Stimulated activated CD4-positive, alpha-beta T cell treated with anti-CD3 and anti-CD28 coated beads, Interleukin-15, amount 100 ng/mL, for 1 hour (primary cell): ENCODE data around the gene PAM.
"Not testable (repeated sequence)": the region's sequence is repeated elsewhere in the genome, so short reads cannot be mapped to it uniquely, and the experiment has no call there.

Source experiments
- DNase-seq, 2 donors: peaks; one replicate each; pipeline ENCODE4 v3.0.0-alpha.2; 2020; ENCODE audit warnings: low read depth in 1 of 2, low spot score in 1 of 2

Gene PAM

DNA sequence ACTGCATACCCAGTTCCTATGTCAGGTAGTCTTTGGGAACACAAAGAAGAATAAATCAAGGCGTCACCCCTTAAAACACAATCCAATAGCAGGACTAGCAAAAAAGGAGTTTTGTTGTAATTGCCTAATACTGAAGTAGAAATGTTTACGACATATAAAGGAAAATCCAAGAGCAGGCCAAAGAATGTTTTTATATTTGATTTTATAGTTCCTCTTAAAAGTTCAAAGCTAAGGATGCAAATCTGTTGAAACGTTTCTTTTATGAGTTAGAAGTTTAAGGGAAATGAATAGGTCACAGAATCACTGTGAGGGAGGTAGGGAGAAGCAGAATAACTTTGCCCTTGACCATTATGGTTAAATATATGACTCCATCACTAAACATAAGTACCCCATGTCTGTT lies 136.1 kb downstream of the PAM start:
- DNase-seq, result no peak

DNA sequence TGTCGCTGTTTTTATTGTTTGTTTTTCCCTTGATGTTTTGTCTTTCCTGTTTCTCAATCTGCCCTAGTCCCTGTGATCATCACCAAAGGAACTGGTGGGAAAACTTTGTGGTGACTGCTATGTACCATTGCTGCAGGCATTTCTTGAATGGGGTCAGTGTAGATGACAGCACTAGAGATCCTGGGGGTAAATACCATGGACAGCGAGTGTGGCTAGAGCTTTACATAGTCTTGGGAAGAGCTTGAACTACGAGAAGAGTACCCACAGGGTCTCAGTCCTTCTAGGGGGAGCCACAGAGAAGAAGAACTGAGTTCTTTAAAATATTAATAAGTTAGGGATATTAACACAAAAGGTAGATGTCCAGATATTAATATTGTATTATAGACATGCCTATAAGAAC lies 138.8 kb downstream of the PAM start:
- DNase-seq, result no peak

DNA sequence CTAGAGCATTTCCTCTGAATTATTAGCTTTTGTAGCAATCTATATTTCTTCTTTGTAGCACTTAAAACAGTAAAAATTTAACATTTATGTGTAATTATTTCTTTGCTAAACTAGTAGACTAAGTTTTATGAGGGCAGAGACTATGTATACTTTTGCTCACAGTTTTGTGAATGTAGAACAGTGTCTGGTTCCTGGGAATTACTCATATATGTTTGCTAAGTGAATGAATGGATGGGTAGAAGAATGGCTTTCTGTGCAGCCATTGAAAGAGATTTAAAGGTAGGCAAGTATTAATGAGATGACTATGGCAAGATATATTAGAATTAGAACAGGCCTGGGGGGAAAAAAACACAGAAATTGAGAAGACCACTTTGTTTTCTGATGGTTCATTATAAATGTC lies 140.1 kb downstream of the PAM start:
- no peak for DNase-seq

DNA sequence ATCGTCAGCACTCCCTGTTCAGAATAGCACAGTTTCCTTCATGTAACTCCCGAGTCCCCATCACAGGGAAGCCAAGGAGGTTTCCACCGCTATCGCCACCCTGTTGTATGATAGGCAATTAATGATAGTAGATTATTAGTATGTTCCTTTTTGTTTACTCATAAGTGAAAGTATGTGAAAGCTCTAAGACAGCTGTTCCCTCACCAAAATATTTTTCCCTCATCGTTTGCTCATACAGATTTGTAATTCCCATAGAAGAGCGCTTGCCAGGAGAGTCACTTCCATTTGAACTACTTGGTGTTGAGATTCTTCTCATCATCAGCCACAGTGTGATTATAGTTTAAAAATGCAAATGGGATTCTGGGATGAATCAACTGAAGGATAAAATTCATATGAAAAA lies 140.9 kb downstream of the PAM start:
- DNase-seq, result no peak

DNA sequence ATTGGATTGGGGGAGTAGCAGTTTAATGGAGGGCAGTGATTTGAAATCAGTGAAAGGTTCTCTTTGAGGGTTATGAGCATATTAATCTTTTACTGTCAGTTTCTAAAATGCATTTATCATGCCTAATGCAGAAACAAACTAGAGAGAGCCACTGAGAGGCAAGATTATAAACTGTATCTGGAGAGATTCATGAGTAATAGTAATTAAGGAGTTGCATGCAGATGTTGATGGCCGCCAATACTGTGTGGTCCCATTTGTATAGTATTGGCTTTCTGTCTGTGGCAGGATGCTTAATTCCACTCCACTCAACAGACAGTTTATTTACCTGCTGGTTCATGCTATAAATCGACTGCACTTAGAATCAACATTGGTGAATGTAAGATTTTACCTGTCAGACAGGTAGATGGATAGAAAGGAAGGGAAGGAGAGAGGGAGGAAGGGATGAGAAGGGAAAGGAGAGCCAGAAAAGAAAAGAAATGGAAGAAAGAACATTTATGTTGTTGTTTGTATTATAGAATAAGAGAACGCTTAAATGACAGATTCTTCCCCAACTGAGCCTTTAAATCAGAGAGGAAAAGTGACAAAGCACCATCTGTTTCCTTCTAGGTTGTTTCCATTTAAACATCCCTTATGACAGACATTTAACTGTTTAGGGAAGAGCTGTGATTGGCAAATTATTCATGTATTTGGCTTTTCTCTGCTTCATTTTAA lies 146.5 kb downstream of the PAM start:
- no peak for DNase-seq

DNA sequence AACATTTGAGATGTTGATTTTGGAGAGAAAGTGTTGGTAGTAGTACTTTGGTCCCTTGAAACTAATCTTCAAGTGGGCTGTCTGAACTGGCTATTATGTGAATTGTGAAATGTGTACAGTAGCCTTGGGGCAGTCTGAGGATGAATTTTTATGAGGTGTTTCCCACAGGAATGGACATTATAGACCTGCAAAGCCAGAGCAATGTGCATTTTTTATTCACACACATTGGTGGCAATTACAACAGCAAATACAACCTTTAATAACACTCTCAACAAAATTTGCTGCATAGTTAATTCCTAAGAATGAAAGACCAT lies 147.0 kb downstream of the PAM start:
- no peak for DNase-seq

DNA sequence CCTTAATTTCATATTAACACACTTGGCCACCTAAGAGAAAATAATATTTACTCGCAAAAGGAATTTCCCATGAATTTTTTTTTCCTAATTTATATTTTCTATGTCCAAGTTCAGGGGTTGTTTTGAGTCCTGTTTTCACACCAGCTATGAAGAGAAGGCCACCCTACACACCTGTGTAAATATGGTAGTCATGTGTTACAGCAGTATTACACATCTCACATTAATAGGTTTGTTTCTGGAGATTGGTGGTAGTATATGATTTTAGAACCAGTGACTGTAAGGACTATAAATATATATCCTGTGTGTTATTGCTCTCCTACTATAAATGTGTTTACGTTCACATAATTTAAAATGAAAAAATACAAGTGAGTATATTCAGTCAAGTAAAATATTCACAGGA lies 147.5 kb downstream of the PAM start:
- DNase-seq, result no peak

DNA sequence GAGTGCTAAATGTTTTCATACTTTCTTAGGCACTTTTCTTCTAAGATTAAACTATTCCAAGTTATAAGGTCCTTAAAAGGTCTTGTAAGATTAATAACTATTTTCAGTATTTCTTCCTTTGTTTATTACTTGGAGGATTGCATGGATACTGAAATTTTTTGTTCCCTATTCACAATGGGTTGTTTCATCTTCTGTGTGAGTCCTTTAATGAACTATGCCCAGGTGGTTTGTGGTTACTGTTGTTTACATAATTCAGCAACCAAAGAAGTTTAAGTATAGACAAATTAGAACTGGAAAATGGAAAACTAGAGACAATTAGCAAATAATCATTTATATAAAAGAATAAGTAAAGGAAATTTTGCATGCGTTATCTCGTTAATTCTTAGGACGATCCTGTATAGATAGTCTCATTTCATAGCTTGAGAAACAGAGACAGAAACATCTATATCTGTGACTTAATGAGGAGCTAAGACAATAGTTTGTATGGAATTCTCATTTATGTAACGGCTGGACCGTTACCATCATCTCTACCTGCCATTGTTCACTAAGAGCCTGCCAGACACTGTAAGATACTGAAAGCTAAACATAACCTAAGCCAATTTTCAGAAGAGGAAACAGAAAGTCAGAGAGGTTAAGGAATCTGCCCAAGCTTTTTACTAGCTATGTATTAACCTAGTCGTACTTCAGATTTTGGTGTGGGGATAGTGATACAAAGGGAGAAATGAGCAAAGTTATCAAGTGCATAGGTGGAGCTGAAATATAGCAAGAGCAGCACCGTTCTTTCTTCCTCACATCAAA lies 148.2 kb downstream of the PAM start:
- DNase-seq, result no peak

DNA sequence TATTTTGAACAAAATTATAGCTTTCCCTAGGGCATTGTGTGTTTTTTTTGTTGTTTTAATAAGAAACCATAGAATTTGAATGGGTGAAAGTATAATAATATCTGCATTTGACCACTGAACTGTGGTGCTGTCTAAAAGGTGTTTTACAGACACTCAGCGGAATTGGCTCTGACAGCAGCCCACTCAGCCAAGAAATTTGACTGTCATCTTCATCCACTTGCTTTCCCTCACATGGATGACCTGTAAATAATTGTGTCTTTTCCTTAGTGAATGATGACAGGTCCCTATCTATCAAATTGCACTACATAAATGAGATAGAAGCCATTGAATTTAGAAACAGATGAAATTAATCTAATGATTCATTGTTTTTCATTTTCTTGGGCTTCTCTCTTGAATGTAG lies 150.0 kb downstream of the PAM start:
- no peak for DNase-seq

DNA sequence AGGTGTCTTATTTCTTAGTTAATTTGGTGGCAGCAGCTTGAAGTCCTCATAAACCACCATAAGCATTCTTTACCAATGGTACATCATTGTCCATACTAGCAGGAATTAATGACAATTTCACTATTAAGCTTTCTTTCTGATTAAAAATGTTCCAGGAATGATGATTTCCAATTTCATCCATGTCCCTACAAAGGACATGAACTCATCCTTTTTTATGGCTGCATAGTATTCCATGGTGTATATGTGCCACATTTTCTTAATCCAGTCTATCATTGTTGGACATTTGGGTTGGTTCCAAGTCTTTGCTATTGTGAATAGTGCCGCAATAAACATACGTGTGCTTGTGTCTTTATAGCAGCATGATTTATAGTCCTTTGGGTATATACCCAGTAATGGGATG lies 152.0 kb downstream of the PAM start:
- DNase-seq, result not testable (repeated sequence)

DNA sequence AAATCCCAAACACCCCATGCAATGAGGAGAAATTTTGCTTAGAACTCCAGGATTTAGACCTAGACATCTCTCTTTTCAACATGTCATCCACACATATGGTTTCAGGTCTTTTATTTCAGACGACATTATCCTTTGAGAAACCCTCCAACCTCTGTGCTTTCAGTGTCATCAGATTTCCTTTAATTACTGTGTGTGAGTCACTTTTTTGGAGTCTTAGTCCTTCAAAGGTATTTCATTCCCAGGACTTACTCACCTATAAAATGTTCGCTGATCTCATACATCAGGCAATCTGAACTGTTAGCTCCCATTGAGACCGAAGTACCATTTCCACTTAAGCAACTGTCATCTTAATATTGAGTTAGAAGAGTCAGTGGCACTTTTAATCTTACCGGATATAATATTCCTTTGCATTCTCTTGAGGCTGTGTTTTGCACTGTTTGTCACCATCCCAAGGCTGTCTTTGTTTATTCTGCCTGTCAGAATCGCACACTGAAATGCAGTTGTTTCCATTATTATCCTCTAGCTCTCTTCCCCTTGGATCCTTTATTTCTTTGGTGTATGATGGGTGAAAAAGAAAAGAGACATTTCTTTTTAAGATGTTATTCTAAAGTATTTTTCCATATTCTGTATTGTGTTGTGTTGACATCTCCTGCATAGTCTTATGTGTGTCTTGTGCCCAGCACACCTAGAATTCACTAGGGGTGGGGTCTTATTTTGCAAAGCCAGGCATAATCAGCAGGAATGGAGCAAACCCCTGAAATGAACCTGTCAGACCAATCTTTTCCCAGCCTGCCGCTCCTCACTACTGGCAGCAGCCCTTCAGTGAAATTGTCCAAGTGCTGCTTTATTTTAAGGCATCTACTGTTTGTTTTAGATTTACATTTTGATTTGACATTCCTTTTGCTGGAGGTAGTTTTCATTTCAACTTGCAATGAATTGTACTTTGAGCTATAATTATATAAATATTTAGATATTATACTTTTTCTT lies 155.4 kb downstream of the PAM start:
- no peak for DNase-seq

DNA sequence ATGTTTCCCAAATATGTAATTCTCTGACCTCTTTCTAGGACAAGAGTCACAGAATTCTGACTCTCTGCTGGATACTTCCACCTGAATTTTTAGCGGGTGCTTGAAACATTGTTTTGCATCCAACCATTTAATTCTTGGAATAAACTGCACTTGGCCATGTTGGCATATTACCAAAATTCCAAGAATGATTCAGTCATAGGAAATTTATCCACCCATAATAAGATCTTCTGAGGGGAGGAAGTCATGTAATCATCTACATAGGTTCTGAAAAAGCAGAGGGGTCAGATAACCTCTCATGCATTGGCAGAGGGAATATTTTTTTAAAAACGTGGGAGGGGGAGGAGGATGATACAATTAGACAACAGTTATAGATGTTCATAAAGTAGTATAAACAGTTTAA lies 156.9 kb downstream of the PAM start:
- DNase-seq, result no peak

DNA sequence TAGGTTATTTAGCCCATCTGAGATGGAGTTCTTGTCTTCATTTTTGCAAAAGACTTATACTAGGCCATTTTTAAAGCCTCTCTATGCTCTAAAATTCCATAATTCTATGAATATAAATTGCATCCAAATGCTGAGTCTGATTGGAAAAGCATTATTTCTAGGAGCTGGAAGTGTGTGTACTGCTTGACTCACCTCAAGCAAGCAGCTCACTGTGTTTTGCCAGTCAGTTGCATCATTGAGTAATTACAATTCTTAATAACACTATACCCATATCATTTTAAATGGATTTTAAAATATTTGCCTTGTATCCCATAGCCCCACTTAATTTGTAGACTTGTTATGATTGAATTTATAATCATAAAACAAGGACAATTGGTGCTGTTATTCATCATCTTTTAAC lies 161.0 kb downstream of the PAM start:
- no peak for DNase-seq

DNA sequence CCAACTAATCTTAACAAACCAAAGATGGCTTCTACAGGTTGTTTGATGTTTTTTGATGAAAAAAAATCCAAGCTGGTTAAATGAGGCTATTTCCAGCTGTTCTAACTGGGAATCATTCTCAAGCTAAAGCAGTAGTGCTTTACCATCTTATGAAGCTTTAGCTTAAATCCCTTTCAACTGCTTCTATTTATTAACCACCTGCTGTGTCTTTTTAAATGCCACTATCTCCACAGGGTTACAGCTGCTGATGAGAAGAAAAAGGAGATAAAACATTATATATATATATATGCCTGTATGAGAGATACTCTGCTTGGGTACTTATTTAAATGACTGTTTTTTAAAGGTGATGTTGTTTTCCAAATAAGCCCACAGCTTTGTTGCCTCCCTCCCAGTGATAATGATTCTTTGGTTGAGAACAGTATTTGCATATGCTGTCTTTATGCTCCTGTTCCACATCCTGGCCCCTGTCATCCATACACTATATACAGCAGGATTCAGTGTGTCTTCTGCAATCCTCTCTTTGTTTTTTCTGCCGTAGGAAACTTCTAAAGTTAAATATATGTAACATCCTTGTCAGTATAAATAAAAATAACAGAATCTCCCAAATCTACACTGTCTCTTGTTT lies 164.0 kb downstream of the PAM start:
- no peak for DNase-seq

DNA sequence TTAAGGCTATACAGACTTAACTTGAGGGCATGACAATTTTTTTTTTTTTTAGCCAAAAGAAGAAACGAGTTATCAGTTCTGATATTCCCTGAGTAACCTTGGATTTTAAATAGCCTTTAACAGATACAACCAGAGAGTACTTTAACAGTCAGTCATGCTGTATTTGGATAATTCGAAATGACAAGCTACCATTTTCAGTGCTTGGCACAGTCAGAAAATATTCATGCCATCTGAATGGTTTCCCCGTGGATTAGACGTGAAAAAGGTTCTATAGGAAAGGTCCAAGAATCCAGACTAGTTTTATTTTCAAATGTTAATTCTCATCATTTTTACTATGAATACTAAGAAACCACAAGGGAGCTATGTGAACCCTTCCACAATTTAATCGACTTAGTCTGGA lies 165.7 kb downstream of the PAM start:
- no peak for DNase-seq

DNA sequence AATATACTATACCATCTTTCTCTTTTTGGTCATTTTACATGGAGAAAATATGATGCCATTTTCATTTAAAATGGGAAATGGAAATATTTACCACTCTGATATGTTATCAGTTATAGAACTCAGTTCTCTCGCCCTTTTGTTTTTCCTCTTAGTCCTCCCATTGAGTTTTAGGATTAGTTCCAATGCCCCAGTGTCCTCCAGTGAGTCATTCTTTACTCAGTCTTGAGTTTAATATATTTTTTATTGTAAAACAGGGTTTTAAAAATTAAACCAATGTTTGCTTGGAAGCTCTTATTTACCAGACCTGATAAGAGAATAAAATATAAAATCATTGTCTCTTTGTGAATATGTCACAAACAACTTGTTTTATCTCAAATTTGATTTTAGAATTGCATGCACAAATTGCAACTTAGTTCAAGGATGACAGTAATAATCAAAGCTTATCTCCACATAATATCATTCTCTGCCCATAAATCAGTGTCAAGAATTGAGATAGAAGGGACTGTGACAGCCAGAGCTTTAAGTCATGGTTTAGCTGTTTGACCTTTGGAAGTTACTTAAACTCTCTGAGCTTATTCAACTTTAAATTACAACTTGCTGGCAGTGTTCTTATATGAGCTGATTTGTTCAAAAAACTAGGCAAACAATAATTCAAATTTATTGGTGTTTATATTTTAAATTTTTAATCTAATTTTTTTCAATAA lies 166.4 kb downstream of the PAM start:
- DNase-seq, result no peak

DNA sequence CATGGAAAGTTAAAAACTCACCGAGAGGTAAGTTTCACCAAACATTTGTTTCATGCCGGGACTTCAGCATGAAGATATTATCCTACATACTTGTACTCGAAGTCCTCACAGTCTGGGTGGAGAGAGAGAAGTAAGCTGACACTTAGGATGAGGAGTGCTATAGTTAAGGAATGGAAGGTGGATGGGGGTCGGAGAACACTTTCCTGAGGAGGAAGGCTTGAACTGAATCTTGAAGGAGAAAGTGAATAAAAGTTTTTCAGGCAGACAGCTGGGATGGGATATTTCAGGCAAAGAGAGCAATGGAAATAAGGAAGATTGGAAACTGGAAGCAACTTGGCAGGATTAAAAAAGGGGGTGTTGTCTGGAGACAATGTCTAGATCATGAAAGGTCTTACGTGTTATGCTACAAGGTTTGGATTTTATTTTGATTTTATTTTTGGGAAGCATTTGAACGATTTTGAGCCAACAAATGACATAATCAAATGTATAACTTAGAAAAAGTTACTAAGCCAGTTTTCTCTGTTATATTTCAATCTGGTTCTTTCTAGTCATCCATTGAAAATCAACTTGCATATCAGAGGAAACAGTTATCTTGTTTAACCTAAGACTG lies 167.1 kb downstream of the PAM start:
- DNase-seq, result no peak

DNA sequence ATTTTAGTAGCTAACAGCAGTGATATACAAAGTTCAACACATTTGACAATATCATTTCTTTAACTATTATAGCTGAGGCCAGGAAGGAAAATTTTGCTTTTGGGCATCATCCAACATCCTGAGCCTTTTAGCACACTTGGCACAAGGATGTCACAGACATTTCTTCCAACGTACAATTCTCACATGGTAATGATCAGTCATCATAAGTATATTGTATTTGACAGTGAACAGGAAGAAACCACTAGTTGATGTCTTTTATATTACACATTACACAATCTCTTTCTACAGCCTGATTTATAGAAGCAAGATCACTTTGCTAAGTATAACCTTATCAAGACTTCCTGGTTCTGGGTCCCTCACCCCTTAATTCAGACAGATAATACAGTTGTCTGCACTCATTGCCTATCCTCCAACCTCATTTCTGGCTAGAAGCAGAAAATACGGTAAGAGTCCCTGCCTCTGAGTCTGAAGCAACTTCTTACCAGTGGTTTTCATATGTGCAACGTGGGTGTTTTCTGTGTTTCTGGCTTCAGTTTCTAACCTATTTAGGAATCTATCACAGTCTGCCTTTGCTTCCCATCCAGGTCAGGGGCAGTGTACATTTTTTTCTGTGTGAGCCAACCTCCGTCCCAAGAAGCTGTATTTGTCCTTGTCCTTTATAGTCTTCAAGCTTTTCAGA lies 167.8 kb downstream of the PAM start:
- DNase-seq, result no peak

DNA sequence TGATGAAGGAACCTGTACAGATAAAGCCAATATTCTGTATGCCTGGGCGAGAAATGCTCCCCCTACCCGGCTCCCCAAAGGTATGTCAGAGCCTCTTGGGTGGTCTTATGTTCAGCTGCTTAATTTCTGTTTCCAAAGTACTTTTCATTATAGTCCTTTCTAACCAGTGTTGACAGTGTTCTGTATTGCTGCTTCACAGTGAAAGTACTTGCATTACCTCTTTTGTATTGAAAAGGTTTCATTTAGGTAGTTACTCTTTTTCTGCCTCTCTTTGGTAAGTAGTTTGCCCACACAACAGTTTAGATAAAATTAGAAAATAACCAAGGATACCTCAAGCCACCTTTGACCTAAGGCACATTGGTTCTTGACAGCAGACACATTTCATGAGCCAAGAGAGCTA lies 169.9 kb downstream of the PAM start:
- no peak for DNase-seq

DNA sequence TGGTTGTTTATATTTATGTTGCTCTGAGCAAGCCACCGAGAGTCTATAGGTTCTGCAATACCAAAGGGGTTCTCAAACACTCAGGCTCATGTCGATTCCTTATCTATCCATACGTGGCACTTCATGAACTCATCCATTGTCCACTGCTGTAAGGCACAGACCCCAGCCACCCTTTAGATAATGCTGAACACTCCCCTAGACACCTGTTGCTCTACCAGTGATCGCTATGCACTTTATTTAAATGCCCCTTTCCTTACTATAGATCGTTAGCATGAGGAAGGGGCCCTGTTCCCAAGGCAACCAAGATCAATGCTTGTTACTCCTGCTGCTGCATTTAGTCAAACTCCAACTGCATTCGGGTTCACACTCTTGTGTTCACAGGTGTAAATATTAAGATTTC lies 171.9 kb downstream of the PAM start:
- no peak for DNase-seq
